Activated CD4-positive, alpha-beta T cell treated with anti-CD3 and anti-CD28 coated beads for 36 hours (primary cell): ENCODE results near the gene SPRED2. TPM values are rescaled to one million over a fixed set of nuclear protein-coding genes. Genes with fewer than 3 reads are reported as not detected.
"Not testable (repeated sequence)": the region's sequence is repeated elsewhere in the genome, so short reads cannot be mapped to it uniquely, and the experiment has no call there.

ENCODE experiments used
- ATAC-seq: fragments of 200-7000 bp; cut with Tn5 transposase; one replicate; pipeline ENCODE4 v1.10.0; 2021; ENCODE audit warnings: mild to moderate bottlenecking, moderate library complexity
- CTCF ChIA-PET: fragments of 350-600 bp; sonication (Branson Sonifier 250); formaldehyde crosslinking; loops from one replicate; lab custom pipeline; 2021; ENCODE audit warnings: antibody characterized with exemption; lab: Charles Lee
- POLR2A ChIA-PET: fragments of 350-600 bp; sonication (Branson Sonifier 250); formaldehyde crosslinking; loops from one replicate; lab custom pipeline; 2021; ENCODE audit warnings: antibody characterized with exemption, inconsistent platforms; lab: Charles Lee
- DNase-seq: peaks from one replicate; pipeline ENCODE4 v3.0.0-alpha.2; 2020
- H3K27ac Mint-ChIP-seq: one replicate; pipeline ENCODE4 v1.8.0; 2021; ENCODE audit warnings: mixed read lengths
- H3K27me3 Mint-ChIP-seq: one replicate; pipeline ENCODE4 v1.8.0; 2021; ENCODE audit warnings: mixed read lengths
- H3K36me3 Mint-ChIP-seq: one replicate; pipeline ENCODE4 v1.8.0; 2021; ENCODE audit warnings: low read depth, mixed read lengths
- H3K4me1 Mint-ChIP-seq: one replicate; pipeline ENCODE4 v1.8.0; 2021; ENCODE audit warnings: mixed read lengths
- H3K4me3 Mint-ChIP-seq: one replicate; pipeline ENCODE4 v1.8.0; 2021; ENCODE audit warnings: mild to moderate bottlenecking, moderate library complexity, mixed read lengths
- H3K9me3 Mint-ChIP-seq: one replicate; pipeline ENCODE4 v1.8.0; 2021; ENCODE audit warnings: low read depth, mixed read lengths
- intact Hi-C, 2 experiments: fragments of 100-400 bp; cut with DNase I in 1 of 2; cut with micrococcal nuclease in 1 of 2; formaldehyde crosslinking; loops; one replicate each; pipeline versions ENCODE4 v1.14.2 to v1.15.1; 2022 to 2024; cut with DNase I, micrococcal nuclease
- total RNA-seq, 2 experiments: library from RNA; stranded (reverse); gene quantifications; one replicate each; pipeline ENCODE4 v1.2.3, GENCODE V29; 2021

Gene SPRED2
- total RNA-seq, 2 experiments from 2014 or later: 6.7 to 7.9 TPM

DNA sequence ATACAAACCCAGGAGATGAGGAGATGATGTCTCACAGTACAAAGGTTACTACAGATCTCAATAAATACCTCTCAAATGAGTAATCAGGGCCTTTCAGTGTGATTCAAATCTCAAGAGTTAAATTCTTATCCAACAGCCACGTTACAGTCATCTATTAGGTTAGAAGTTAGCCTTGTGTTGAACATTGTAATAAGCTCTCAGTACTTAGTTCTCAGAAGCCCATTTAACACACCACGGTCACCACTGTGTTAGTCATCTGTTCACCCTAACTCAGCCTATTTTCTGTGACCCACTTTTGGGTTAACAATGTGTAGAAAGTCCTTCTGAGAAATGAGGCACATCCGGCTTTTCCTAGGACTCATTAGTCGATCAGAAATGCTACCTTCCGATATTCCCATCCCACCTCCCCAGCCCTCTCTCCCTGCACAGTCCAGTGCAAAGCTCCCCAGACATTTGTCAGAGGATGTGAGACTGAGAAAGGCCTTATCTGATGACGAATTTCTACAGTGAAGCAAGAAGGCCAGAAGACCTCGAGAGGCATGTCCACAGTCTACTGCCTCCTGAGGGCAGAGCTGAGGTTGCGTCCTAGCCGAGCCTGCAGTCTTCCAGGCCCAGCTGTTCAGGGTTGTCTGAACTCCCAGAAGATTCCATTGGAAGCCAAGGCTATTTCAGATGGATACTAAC is 112.2 kb downstream of the SPRED2 start:
- ChIA-PET POLR2A (interaction anchor here (0.9 to 1.8 kb wide), 3 partner anchors 19 to 93 kb away, joined by 3 to 5 read pairs (median 5); partner anchors contain the start of gene ACTR2), CTCF (interaction anchor here (0.6 to 1.6 kb wide), 13 partner anchors 10 to 1460 kb away, joined by 3 to 6 read pairs (median 4); no protein-coding TSS in a partner anchor)
- ATAC-seq (peak; percentile 94), DNase-seq (peak; percentile 45)
- H3K27me3 Mint-ChIP-seq: no peaks in the 10 kb centered on the region
- peaks cover 2% of the 10 kb centered on the region for H3K36me3 Mint-ChIP-seq
- H3K9me3 Mint-ChIP-seq: peaks cover 3% of the 10 kb centered on the region
- peak overlapping the region; percentile 74 for H3K27ac Mint-ChIP-seq
- H3K4me3 Mint-ChIP-seq: peak overlapping the region; percentile 21
- intact Hi-C loops: loop anchor here (1.0 to 5.0 kb wide), 6 partner anchors 19 to 338 kb away; no protein-coding TSS in a partner anchor
- H3K4me1 Mint-ChIP-seq: peaks cover 21% of the 10 kb centered on the region

DNA sequence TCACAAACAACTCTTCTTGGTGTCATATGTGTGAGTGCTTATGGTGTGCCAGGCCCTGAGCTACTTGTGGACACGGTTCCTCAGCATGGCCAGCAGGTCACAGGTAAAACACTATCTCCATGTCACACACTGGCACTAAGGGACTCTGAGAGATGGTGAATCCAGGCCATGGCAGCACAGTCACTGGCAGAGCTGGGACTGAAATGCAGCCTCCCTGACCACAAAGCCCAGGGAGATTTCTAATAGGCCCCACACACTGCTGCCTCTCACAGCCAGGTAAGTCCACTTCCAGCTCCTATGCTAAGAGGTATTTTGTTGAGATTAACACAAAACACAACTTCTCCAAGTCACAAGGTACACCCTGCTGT is 112.7 kb downstream of the SPRED2 start:
- no peaks in the 10 kb centered on the region for H3K27me3 Mint-ChIP-seq
- intact Hi-C loops: loop anchor here (1.0 to 5.0 kb wide), 6 partner anchors 18 to 337 kb away; no protein-coding TSS in a partner anchor
- H3K4me3 Mint-ChIP-seq: no peak overlapping the region
- CTCF ChIA-PET: interaction anchor here (0.6 to 1.6 kb wide), 7 partner anchors 18 to 1459 kb away, joined by 4 to 6 read pairs (median 4); no protein-coding TSS in a partner anchor
- DNase-seq (no peak), ATAC-seq (no peak)
- POLR2A ChIA-PET: interaction anchor here (0.9 to 1.8 kb wide), 3 partner anchors 19 to 92 kb away, joined by 3 to 5 read pairs (median 5); partner anchors contain the start of gene ACTR2
- peaks cover 3% of the 10 kb centered on the region for H3K9me3 Mint-ChIP-seq
- H3K27ac Mint-ChIP-seq: peak overlapping the region; percentile 76
- H3K36me3 Mint-ChIP-seq: peaks cover 2% of the 10 kb centered on the region
- peaks cover 21% of the 10 kb centered on the region for H3K4me1 Mint-ChIP-seq

DNA sequence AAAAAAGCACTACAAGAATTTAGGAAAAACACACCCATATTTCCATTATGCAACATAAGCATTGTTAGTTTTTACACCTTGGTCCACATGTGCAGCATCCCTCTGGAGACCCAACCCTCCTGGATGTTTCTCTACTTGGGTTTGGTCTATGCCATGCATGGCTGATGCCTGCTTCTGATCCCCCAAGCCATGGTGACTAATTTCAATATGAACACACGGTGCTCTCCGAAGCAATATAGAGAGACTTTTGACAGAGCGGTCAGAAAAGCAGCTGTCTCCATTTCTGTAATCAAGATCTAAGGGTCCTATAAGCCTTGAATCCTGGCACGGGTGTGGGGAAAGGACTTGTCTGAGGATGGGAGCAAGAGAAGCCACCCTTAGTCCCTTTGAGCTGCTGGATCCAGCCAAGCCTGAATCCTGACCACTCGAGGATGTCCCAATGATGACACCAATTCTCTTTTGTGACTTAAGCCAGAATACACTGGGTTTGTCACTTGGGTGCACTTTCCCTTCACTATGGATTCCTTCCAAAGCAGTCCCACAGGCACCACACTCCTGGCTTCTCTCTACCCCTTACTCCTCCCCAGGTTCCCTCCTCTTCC is 113.2 kb downstream of the SPRED2 start:
- intact Hi-C loops: no loop called here
- Mint-ChIP-seq H3K4me1 (peaks cover 21% of the 10 kb centered on the region), H3K9me3 (peaks cover 3% of the 10 kb centered on the region), H3K36me3 (peaks cover 5% of the 10 kb centered on the region), H3K4me3 (no peak overlapping the region), H3K27ac (peak overlapping the region; percentile 76), H3K27me3 (no peaks in the 10 kb centered on the region)
- DNase-seq: no peak
- ChIA-PET POLR2A (interaction anchor here (0.9 to 1.8 kb wide), 3 partner anchors 18 to 92 kb away, joined by 3 to 5 read pairs (median 5); partner anchors contain the start of gene ACTR2), CTCF (interaction anchor here (0.7 to 1.6 kb wide), 7 partner anchors 17 to 773 kb away, joined by 3 to 6 read pairs (median 4); partner anchors contain the start of gene RAB1A)
- ATAC-seq: no peak

DNA sequence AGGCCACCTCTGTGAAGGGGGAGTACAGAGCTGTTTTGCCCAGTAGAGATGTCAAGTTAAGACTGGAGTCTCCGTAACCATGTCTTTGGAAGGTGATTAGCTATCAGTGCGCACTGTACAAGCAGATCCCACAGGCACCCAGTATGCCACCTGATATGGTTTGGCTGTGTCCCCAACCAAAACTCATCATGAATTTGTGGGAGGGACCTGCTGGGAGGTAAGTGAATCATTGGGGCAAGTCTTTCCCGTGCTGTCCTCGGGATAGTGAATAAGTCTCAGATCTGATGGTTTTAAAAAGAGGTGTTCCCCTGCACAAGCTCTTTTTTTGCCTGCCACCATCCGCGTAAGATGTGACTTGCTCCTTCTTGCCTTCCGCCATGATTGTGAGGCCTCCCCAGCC is 114.6 kb downstream of the SPRED2 start:
- intact Hi-C loops: no loop called here
- ATAC-seq (no peak), DNase-seq (no peak)
- CTCF ChIA-PET: no interaction called here
- Mint-ChIP-seq H3K4me1 (peaks cover 25% of the 10 kb centered on the region), H3K9me3 (peaks cover 3% of the 10 kb centered on the region), H3K4me3 (no peak overlapping the region), H3K36me3 (peaks cover 16% of the 10 kb centered on the region), H3K27me3 (no peaks in the 10 kb centered on the region), H3K27ac (no peak overlapping the region)
- POLR2A ChIA-PET: no interaction called here

DNA sequence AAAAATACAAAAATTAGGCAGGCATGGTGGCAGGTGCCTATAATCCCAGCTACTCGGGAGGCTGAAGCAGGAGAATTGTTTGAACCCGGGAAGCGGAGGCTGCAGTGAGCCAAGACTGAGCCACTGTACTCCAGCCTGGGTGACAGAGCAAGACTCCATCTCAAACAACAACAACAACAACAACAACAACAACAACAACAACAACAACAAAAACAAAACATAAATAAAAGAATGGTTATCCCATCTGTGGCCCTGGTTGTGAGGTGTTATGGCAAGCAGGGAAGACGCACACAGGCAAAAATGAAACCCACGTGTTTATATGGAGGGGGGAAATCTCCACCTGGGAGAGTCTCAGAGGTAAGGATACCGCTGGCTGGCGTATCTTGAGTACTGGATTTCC is 115.0 kb downstream of the SPRED2 start:
- H3K27ac Mint-ChIP-seq, ATAC-seq, H3K9me3 Mint-ChIP-seq, intact Hi-C loops, POLR2A ChIA-PET, H3K27me3 Mint-ChIP-seq, H3K4me3 Mint-ChIP-seq, CTCF ChIA-PET, DNase-seq: not testable (repeated sequence)
- Mint-ChIP-seq H3K4me1 (peaks cover 25% of the 10 kb centered on the region), H3K36me3 (peaks cover 17% of the 10 kb centered on the region)

DNA sequence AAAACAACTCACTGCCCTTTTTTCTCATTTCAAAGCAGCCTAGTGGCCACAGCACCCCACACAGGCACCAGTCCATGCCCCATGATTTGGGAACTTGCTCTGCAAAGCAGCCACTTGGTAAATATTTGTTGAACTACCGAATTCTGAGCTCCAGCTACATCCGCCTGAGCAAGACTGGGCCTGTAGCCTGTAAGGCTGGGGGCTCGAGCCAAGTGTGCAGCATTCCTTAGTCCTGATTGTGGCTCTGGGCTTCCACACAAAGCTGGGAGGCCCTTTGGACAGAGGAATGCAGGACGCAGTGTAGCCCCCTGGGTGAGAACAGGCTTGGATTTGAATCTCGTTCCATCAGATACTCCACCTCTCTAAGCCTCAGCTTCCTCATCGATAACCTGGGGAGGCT is 116.3 kb downstream of the SPRED2 start:
- Mint-ChIP-seq H3K4me3 (no peak overlapping the region), H3K36me3 (peaks cover 17% of the 10 kb centered on the region), H3K9me3 (peaks cover 3% of the 10 kb centered on the region), H3K4me1 (peaks cover 25% of the 10 kb centered on the region), H3K27ac (no peak overlapping the region), H3K27me3 (no peaks in the 10 kb centered on the region)
- intact Hi-C loops: no loop called here
- DNase-seq: no peak
- CTCF ChIA-PET: no interaction called here
- POLR2A ChIA-PET: no interaction called here
- no peak for ATAC-seq

DNA sequence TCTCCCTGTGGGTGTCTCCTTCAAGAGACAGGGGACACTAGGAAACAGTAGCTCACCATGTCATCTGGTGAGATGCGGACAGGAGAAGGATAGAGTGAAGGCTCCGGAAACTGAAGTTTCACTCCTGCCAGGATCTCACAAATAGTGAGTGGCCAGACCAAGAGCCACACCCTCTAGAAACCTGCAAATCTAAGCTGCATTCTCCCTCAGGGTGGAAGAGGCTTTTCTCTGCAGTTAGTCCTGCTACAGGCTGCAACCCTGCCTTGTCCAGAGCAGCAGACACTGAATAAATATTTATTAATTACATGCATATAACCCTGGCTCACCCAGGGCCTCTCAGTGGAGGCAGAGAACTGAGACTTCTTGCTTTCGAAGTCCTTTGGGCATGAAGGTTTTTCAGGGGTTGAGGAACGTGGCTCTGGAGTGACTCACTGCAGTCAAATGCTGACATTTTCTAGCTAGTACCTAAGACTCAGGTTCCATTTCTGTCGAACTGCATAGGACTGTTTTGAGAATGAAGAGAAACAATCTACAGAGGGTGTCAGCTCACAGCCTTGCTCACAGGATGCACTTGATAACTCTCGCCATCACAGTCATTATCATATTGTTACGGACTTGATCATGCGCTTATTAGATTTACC is 117.5 kb downstream of the SPRED2 start:
- no peak for ATAC-seq
- H3K27me3 Mint-ChIP-seq: no peaks in the 10 kb centered on the region
- POLR2A ChIA-PET: no interaction called here
- DNase-seq: no peak
- intact Hi-C loops: no loop called here
- H3K9me3 Mint-ChIP-seq: peaks cover 3% of the 10 kb centered on the region
- peaks cover 17% of the 10 kb centered on the region for H3K36me3 Mint-ChIP-seq
- H3K4me3 Mint-ChIP-seq: no peak overlapping the region
- H3K4me1 Mint-ChIP-seq: peaks cover 16% of the 10 kb centered on the region
- CTCF ChIA-PET: interaction anchor here (0.6 kb wide), 1 partner anchor 217 kb away, joined by 3 read pairs; no protein-coding TSS in a partner anchor
- no peak overlapping the region for H3K27ac Mint-ChIP-seq

DNA sequence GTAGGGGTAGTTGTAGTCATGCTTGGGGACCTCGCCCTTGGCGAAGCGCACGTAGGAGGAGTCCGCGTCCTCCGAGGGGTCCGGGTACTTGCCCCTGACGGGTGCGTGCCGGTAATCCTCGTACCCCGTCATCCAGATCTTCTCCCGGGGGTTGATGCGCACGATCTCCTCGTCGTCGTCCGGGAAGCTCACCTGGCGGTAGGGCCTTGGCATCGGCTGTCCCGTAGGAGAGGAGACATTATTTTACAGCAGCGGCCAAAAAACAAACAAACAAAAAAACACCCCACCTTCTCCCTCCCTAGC is 118.5 kb downstream of the SPRED2 start:
- Mint-ChIP-seq H3K36me3 (peaks cover 15% of the 10 kb centered on the region), H3K9me3 (no peaks in the 10 kb centered on the region), H3K4me1 (peaks cover 6% of the 10 kb centered on the region), H3K27me3 (no peaks in the 10 kb centered on the region), H3K27ac (no peak overlapping the region), H3K4me3 (no peak overlapping the region)
- DNase-seq (no peak), ATAC-seq (no peak)
- intact Hi-C loops: no loop called here
- ChIA-PET POLR2A (no interaction called here), CTCF (no interaction called here)

DNA sequence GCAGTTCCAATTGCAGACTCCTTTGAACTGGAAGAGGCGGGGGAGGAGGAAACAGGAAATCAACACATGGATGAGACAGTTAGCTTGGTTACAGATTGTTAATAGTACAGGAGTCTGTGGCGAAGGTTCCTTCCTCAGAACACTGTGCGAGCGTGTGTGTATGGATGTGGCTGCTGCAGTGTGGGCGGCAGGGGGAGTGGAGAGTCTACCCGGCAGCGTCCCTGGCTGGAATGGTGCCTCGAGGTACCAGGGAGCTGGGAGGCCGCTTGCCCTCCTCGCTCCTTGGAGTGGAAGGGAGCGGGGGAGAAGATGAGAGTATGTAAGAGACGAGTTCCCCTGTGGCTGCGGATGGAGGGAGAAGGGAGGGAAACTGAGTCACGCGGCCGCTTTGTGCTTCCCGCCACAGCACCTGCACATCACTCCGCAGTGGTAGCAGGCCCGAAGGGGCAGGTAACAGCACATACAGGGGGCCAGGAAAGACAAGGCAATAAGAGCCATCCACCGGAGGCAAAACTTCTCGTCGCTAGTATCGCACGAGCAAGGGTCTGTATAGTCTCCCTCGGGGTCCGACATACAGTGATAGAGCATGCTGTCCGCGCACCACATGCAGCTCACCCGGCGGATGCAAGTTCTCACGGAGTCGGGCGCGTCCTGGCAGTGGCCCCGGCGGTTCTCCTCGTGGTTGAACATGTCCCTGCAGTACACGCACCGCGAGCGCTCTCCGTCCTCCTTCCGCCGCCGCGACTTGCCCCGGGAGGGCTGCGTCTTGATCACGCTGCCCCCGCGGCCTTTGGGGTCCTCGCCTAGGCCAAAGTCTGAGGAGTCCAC is 119.1 kb downstream of the SPRED2 start:
- Mint-ChIP-seq H3K9me3 (no peaks in the 10 kb centered on the region), H3K4me3 (no peak overlapping the region), H3K36me3 (peaks cover 15% of the 10 kb centered on the region), H3K27ac (no peak overlapping the region), H3K4me1 (peaks cover 4% of the 10 kb centered on the region), H3K27me3 (no peaks in the 10 kb centered on the region)
- ATAC-seq (no peak), DNase-seq (no peak)
- ChIA-PET POLR2A (no interaction called here), CTCF (interaction anchor here (0.5 kb wide), 1 partner anchor 33 kb away, joined by 3 read pairs; no protein-coding TSS in a partner anchor)
- intact Hi-C loops: no loop called here

DNA sequence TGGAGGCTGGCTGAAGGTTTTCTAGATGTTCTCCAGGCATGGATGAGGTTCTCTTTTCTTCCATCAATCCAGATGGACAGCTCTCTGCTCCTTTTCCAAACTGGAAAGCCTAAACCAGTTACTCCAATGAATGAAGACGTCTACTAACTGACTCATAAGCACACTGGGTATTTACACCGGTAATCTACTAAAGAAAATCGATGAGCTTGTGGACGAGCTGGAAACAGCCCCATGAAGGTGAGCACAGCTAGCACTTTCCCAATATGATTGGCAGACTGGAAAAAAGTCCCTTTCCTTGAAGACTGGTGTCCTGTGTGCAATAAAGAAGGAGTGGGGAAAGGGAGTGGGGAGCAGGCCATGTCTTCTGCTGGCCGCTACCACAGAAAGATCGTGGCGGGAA is 120.8 kb downstream of the SPRED2 start:
- no peak for DNase-seq
- intact Hi-C loops: no loop called here
- no peak for ATAC-seq
- Mint-ChIP-seq H3K4me3 (no peak overlapping the region), H3K36me3 (peaks cover 15% of the 10 kb centered on the region), H3K27me3 (no peaks in the 10 kb centered on the region), H3K9me3 (no peaks in the 10 kb centered on the region), H3K27ac (no peak overlapping the region), H3K4me1 (peaks cover 4% of the 10 kb centered on the region)
- CTCF ChIA-PET: interaction anchor here (0.7 kb wide), 1 partner anchor 251 kb away, joined by 3 read pairs; no protein-coding TSS in a partner anchor
- POLR2A ChIA-PET: no interaction called here

DNA sequence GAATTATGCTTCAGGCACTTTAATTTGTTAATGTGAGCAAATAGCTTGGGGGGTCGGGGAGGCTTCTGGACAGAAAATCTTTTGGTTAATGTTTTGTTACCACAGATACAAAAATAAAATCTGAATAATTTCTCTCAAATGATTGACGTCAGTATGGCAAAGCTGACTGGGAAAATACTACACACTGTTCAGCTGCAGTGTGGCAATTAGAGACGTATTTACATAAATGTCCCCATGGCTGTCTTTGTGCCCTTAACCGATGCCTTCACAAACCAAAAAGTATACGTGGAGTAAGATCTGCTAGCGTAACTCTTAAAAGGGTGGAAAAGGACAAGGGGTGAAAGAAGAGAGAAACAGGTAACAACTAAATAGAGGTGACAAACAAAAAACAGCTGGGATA is 121.3 kb downstream of the SPRED2 start:
- no peaks in the 10 kb centered on the region for H3K9me3 Mint-ChIP-seq
- ChIA-PET CTCF (interaction anchor here (0.7 kb wide), 1 partner anchor 252 kb away, joined by 3 read pairs; no protein-coding TSS in a partner anchor), POLR2A (no interaction called here)
- DNase-seq (no peak), ATAC-seq (no peak)
- H3K27ac Mint-ChIP-seq: no peak overlapping the region
- no peak overlapping the region for H3K4me3 Mint-ChIP-seq
- H3K36me3 Mint-ChIP-seq: peaks cover 15% of the 10 kb centered on the region
- no peaks in the 10 kb centered on the region for H3K27me3 Mint-ChIP-seq
- intact Hi-C loops: no loop called here
- peaks cover 4% of the 10 kb centered on the region for H3K4me1 Mint-ChIP-seq
